ENCODE measurements around the gene TAGLN2. TPM values are rescaled to one million over a fixed set of nuclear protein-coding genes. Genes with fewer than 3 reads are reported as not detected.

TAGLN2 gene
- total and polyA plus RNA-seq, 9 of the 15 experiments (the other 6 are each of a cell fraction or from before 2014, with no cell fraction given) = 192 to 683 (median 455) TPM

DNA sequence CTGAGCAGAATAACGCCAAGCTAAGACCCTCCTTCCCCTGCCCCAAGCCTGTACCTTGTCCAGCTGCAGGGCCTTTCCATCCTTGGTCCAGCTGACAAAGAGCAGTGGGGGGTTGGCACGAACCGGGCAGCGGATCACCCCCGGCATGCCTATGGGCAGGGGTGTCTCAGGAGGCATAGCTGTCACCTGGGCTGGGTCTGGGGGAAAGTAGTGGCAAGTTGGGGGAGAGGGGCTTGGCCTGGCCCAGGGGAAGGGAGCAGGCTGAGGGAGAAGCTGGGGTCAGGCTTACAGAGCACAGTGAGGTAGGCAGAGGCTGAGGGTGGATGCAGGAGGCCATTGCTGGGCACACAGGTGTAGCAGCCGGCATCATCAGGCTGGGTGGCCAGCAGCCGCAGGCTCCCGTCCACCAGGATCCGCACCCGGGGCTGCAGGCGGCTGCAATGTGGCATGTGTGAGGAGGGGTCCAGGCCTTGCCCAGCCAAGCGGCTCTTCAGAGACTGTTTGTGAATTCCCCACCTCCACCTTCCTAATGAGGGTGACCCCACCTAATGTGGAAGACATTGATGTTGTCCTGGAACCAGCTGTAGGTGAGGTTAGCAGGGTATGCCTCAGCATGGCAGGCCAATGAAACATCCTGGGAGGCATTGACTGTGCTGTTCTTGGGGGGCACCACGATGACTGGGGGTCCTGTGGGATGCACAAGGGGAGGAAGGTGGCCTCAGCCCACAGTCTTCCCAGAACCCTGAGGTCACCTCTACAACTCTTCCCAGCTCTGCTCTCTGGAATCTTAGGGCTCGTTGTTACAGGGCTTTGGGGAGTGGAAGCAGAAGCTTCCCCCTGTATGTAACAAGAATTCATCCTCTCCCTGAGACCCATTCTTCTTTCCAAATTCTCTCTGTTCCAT is 9.1 kb upstream of the TAGLN2 start (continued):
- TF ChIP-seq ZNF551 (CRISPR knock-in tag; IDR thresholded peaks at IDR 0.05) = no peak
- TF ChIP-seq CEBPG (CRISPR knock-in tag; IDR thresholded peaks at IDR 0.05) = no peak
- TF ChIP-seq CEBPG (tag; conservative IDR thresholded peaks at IDR 0.05 in 1 of 2, IDR thresholded peaks at IDR 0.05 in 1 of 2) = no peak
- TF ChIP-seq, protein P1, sequence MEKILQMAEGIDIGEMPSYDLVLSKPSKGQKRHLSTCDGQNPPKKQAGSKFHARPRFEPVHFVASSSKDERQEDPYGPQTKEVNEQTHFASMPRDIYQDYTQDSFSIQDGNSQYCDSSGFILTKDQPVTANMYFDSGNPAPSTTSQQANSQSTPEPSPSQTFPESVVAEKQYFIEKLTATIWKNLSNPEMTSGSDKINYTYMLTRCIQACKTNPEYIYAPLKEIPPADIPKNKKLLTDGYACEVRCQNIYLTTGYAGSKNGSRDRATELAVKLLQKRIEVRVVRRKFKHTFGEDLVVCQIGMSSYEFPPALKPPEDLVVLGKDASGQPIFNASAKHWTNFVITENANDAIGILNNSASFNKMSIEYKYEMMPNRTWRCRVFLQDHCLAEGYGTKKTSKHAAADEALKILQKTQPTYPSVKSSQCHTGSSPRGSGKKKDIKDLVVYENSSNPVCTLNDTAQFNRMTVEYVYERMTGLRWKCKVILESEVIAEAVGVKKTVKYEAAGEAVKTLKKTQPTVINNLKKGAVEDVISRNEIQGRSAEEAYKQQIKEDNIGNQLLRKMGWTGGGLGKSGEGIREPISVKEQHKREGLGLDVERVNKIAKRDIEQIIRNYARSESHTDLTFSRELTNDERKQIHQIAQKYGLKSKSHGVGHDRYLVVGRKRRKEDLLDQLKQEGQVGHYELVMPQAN (IDR thresholded peaks at IDR 0.05; ENCODE audit: borderline replicate concordance) = no peak

GRCh38 chr1:159933347-159933746 is 8.0 kb upstream of the TAGLN2 start:
- TF ChIP-seq JUN (IDR thresholded peaks at IDR 0.05; ENCODE audit: borderline replicate concordance, low read depth, low read length) (no peak), JUN (CRISPR knock-in tag; IDR thresholded peaks at IDR 0.05; ENCODE audit: borderline replicate concordance) (no peak), ZNF384 (IDR thresholded peaks at IDR 0.05; ENCODE audit: low read depth, low read length) (no peak), GATA2 (CRISPR knock-in tag; IDR thresholded peaks at IDR 0.05) (no peak), MYNN (IDR thresholded peaks at IDR 0.05) (no peak), MYNN (CRISPR knock-in tag; IDR thresholded peaks at IDR 0.05) (no peak), ZFP30 (CRISPR knock-in tag; IDR thresholded peaks at IDR 0.05; ENCODE audit: borderline replicate concordance) (no peak)
- TF ChIP-seq, protein P2, sequence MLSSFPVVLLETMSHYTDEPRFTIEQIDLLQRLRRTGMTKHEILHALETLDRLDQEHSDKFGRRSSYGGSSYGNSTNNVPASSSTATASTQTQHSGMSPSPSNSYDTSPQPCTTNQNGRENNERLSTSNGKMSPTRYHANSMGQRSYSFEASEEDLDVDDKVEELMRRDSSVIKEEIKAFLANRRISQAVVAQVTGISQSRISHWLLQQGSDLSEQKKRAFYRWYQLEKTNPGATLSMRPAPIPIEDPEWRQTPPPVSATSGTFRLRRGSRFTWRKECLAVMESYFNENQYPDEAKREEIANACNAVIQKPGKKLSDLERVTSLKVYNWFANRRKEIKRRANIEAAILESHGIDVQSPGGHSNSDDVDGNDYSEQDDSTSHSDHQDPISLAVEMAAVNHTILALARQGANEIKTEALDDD (IDR thresholded peaks at IDR 0.05) = no peak
- TF ChIP-seq, protein P3, sequence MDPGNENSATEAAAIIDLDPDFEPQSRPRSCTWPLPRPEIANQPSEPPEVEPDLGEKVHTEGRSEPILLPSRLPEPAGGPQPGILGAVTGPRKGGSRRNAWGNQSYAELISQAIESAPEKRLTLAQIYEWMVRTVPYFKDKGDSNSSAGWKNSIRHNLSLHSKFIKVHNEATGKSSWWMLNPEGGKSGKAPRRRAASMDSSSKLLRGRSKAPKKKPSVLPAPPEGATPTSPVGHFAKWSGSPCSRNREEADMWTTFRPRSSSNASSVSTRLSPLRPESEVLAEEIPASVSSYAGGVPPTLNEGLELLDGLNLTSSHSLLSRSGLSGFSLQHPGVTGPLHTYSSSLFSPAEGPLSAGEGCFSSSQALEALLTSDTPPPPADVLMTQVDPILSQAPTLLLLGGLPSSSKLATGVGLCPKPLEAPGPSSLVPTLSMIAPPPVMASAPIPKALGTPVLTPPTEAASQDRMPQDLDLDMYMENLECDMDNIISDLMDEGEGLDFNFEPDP (CRISPR knock-in tag; IDR thresholded peaks at IDR 0.05) = no peak
- TF ChIP-seq, protein P4, sequence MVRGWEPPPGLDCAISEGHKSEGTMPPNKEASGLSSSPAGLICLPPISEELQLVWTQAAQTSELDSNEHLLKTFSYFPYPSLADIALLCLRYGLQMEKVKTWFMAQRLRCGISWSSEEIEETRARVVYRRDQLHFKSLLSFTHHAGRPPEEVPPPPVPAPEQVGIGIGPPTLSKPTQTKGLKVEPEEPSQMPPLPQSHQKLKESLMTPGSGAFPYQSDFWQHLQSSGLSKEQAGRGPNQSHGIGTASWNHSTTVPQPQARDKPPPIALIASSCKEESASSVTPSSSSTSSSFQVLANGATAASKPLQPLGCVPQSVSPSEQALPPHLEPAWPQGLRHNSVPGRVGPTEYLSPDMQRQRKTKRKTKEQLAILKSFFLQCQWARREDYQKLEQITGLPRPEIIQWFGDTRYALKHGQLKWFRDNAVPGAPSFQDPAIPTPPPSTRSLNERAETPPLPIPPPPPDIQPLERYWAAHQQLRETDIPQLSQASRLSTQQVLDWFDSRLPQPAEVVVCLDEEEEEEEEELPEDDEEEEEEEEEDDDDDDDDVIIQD (CRISPR knock-in tag; IDR thresholded peaks at IDR 0.05) = no peak
- ChIA-PET POLR2A (interaction anchor here (0.5 to 1.7 kb wide), 4 partner anchors 8 to 46 kb away, joined by 3 to 5 read pairs (median 4); partner anchors contain the start of genes IGSF9 and TAGLN2), CTCF (ENCODE audit: low intra/inter-chr PET ratio) (no interaction called here)
- Histone ChIP-seq H2AFZ (ENCODE audit: low read depth, low read length) (no peak overlapping the region), H3K4me2 (ENCODE audit: insufficient read depth, low read length) (no peak overlapping the region), H3K4me1 (replicated peaks in 1 of 2; ENCODE audit: control insufficient read depth in 2 of 2, insufficient read depth in 2 of 2, low read length in 2 of 2) (peaks cover 8 to 45% of the 10 kb centered on the region in 2 experiments; a peak in 4 of 5 replicates), H3K9me1 (ENCODE audit: control insufficient read depth, insufficient read depth, low read length) (no peaks in the 10 kb centered on the region), H3K27me3 (ENCODE audit: control insufficient read depth in 2 of 2, insufficient read depth in 2 of 2, low read length in 2 of 2) (peaks cover 9 to 51% of the 10 kb centered on the region in 2 experiments; a peak in 4 of 5 replicates), H3K9me3 (replicated peaks; ENCODE audit: control insufficient read depth, insufficient read depth, low read depth, low read length) (no peaks in the 10 kb centered on the region), H3K4me3 (no peak overlapping the region), H3K27ac (ENCODE audit: extremely low read depth, low read depth, low read length) (no peak overlapping the region), H3K36me3 (ENCODE audit: control insufficient read depth, insufficient read depth, low read length) (no peaks in the 10 kb centered on the region), H3K9ac (ENCODE audit: insufficient read depth in 1 of 2, low read depth in 2 of 2, low read length in 2 of 2) (no peak overlapping the region), H3K79me2 (ENCODE audit: control insufficient read depth, insufficient read depth, low read length) (no peaks in the 10 kb centered on the region), H4K20me1 (replicated peaks; ENCODE audit: control insufficient read depth, insufficient read depth, low read length) (no peaks in the 10 kb centered on the region; the same call in 1 of the 2 replicates)
- intact Hi-C loops (cut with micrococcal nuclease) (no loop called here), in situ Hi-C loops (cut with MboI) (no loop called here)
- BruUV-seq (replicated peaks) = no TSS peak
- ATAC-seq (no peak), DNase-seq (ENCODE audit: extremely low read depth in 1 of 4, low spot score in 3 of 4) (no peak), FAIRE-seq (no peak)
- 15% methylated on average over 4 of the region's 4 CpGs for WGBS (ENCODE audit: insufficient coverage, low coverage, missing lambda C conversion rate)
